Fibroblast of gingiva (primary cell): ENCODE measurements around the gene UTS2B.
A peak's percentile ranks its signal among the peaks of the same experiment; 100 is the strongest.

Experiments used
- DNase-seq: peaks from one replicate; pipeline ENCODE4 v3.0.0-alpha.2; 2011; ENCODE audit warnings: low read depth

Gene UTS2B

DNA sequence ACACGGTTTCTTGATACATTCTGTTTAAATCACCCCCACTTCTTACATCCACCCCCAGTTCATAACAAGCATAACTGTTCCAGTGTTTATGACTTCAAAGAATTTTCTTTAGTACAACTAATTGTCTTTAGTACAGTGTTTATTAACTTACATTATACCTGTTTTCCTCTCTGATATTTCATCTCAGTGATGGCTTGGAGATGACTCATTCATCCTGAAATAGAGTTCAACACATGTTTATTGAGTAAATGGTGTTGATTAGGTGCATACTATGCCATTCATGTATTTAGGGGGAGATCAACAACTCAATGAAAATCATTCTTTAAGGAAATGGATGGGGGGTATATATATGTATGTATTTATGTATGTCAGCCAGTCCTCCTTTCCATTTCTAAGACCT is 21.7 kb upstream of the UTS2B start:
- DNase-seq: no peak

DNA sequence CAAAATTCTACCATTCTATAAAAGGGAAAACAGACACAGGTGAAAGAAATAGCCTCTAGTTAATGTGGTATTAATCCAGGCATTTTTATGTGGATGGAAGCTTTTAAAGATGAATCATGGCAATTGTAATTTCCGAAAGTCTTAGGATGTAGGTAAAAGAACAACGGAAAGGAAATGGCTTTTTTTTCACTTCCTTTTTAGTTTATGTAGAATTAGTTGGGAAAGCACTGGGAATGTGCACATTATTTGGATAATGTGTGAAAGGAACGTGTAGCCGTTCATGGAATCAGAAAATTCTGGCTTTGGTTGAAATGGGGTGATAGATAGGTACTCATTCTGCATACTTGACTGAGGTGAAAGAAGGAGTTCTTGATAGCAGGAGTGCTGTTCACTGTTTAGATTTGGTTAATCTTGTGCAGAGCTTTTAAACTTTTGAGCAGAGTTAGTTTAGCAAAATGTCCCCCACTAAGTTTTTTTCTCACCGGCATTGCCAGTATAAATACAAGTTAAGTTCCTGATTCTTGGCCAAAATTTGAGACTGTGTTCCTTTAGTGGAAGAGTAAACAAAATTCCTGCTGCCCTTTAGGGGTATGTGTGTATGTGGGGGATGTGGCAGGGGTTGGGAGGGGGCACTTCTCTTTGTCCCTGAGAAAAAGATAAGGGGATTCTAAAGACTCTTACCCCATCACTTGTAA is 20.2 kb upstream of the UTS2B start:
- peak; percentile 31 for DNase-seq

DNA sequence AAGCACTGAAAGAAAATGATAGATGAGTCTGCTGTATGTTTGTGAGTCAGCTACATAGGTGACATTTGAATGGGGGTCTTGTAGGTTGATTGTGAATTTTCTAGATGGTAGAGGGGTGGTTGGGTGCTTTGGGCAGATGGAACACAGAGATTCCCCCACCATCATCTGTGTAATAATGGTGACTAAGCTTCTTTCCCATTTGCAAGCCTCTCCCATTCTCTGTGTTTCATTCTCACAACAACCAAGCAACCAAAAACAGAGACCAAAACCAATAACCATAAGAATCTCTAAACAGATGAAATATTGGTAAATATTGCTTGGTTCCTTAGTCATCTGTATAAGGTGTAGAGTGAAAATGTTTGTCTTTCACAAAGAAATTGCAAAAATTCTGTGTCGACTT is 17.8 kb upstream of the UTS2B start:
- DNase-seq: no peak

DNA sequence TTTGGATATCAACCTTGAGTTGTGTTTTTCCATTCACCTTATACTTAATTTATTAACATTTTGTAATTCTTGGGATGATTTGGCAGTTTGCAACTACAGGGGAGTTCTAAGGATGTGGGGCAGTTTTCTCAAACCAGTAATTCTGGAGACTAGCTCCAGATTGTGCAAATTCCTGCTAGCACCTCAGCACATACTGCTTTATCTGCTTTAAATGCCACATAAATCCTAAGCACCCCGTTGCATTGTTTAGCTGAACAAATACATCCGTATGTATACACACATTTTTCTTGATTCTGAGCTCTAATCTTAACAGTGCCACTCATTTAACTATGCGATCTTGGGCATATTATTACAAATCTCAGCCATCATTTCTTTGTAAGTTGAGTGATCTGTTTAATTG is 16.9 kb upstream of the UTS2B start:
- no peak for DNase-seq

DNA sequence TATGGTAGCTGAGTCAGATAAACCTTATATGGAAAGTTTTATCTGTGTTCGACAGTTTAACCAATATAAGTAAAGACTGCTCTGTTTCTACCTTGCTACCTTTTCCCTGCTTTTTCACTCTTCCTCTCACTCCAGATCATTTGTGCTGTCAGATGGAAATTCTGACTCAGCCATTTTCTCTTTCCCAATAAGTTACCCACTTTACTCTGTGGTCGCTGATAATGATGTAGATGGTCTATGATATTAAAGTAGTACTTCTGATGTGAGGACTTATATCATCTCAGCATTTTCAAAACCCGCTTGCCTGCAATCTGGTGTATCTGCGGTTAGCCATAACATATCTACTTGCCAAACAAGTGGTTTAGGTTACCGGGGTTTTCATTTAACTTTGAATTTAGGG is 15.0 kb upstream of the UTS2B start:
- DNase-seq: peak; percentile 10

DNA sequence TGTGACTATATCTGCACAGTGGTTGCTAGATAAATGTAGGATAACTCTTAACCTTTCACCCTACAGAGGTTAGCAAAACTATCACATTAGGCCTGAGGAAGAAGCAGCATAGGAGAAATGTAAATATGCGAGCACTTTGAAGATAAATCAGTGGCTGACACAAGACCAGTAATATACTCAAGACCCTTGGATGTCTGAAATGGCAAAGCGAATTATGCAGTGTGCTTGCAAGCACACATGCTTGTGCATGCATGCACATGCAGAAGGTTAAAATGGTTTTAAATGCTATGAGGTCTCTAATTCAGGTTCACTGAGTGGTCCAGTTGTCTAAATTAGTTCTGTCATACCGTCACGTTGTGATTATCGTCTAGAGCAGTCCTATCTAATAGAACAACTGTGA is 13.6 kb upstream of the UTS2B start:
- DNase-seq: no peak

DNA sequence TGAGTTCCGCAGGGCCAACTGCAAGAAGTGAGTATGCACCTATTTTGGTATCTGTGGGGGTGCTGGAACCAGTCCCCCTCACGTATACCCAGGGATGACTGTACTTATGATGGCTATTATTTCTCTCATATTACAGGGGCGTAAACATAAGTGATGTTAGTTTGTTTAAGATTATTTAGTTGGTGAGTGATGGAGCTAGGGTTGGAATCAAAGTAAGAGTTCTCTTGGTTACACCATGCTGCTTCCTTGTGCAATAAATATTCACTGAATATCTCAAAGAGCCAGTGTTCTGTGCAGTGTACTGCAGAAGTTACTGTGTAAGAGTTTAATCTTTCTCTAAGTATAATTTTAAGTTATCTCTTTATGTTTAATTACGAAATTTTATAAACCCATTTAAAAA is 12.8 kb upstream of the UTS2B start:
- DNase-seq: no peak

DNA sequence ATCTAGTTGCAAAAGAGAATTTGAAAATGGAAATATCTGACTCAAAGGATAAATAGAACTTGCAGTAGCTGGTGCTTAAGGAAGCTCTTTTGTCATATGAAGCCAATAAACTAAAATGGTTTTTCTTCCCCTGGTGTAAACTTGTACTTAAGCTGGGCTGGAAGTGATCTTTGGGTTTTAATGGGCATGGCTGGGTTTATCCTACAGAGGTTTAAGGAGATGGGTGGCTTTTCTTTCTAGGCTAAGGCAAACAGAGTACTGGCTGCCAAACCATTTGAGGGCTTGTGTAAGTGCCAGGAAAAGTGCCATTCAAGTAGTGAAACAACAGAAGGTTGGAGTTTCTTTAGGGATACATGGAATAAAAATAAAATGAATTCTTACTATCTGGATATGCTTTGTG is 12.1 kb upstream of the UTS2B start:
- DNase-seq: no peak

DNA sequence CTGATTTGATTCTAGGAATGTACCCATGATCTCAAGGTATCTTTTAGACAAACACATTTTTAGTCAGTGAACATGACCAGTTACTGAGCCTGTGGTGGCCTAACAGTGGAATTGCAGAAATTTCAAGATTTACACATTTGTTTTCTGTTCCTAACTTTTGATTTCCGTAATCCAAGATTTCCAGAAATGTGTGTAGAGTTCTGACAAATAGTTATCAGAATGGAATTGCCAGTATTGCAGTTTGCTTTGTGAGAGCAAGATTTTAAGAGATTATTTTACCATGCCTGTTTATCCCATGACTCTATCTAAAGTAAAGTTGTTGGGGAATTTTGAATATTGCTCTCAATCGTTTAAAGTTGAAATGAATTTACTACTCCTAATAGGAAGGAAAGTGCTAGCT is 11.7 kb upstream of the UTS2B start:
- no peak for DNase-seq

DNA sequence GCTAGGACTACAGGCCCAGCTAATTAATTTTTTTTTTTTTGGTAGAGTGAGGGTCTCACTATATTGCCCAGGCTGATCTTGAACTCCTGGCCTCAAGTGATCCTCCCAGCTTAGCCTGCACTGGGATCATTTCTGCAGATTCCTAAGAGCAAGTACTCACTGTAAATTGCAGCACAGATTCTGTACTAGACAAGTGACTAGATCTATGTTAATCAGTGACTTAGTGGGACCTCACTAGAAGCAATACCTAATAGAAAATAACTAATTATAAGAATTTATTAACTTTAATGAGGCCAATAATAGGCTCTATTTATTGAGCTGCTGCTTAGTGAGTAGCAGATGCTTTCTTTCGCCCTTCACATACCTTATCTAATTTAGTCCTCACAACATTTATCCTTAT is 10.6 kb upstream of the UTS2B start:
- no peak for DNase-seq

DNA sequence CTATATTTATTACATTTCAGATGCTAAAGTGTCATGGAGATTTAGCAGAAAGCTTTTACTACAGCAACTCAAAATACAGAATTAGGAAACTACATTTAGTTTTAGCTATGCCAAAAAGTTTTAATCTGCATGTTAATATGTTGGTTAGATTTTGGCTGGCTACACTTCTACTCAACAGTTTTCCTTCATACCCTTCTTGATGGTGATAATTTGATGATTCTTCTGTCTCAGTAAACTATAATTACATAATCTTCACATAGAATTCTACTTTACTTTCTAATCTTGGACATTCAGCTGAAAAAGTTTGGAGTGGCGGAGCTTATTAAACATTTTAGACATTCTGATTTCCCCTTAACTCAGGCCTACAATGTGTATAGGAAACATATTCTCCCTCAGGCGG is 10.0 kb upstream of the UTS2B start:
- no peak for DNase-seq

DNA sequence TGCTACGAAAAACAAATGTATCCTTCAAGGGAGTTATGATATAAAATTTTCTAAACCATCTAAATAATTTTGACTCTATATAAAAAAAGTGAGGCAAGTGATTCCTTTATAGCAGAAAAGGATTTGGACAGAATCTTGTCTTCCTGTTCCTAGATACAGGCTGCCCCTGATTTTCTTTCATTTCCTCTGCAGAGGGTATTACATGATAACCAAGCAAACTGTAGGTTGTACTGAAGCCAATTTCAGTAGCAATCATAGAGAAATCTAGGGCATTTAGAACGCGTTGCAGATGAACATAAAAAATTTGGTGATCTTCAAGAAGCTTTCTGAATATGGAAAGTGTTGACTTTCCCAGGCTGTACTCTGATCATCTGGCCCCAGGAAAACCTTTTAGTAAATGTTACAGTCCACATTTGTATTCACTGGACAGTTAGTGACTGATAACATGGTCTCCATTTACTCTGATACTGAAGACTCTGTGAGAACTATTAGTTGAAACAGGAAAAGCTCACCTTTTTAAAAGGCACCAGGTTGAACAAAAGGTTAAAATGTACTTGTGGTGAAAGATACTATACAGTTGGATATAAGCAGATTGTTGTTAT is 9.1 kb upstream of the UTS2B start:
- no peak for DNase-seq

DNA sequence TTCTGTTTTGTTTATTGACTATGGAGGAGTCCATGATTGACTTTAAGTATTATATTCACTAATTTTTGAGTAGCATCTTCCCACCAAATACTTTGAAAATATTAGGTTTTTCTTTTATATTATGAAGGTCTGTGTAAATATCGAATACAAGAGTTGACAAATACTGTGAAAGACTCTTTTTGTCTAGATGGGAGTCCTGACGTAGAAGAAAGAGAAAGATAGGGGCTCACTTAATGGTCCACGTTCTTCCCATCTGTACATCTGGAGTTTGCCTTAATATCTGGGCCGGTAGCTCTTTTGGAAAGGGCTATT is 7.8 kb upstream of the UTS2B start:
- DNase-seq: no peak

DNA sequence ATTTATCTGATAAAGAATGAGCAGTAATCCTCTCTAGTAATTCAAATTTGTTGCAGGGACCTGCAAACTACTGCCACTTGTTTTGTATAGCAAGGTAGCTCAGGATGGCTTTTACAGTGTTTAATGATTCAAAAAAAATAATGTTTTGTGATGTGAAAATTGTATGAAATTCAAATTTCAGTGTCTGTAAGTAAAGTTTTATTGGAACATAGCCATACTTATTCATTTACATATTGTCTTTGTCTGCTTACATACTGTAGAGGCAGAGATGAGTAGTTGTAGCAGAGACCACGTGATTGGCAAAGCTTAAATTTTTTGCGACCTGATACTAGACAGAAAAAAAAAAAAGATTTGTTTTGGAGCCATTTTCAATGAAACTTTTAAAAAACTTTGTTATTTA is 6.5 kb upstream of the UTS2B start:
- no peak for DNase-seq

DNA sequence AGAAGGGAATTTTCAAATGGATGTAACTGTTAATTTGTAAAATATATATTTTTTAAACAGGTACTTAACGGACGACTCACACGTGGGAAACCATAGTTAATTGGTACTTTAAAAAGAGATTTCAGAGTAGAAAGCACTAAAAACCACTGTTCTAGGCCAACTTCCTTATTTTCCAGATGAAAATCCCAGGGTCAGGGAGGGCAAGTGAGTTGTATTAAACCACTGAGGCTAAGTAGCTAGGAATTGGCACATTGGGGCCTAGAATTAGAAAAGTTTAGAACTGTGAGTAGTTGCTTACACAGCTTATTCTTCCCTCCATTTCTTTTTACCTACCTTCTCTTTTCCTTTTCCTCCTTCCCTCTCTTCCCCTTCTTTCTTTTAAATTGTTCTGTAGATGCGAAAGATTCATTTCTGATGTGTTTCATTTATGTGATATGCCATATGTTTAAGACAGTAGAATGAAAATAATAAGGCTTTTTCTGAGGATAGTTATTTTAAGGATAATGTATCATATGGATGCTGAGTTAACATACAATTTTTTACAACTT is 4.1 kb upstream of the UTS2B start:
- no peak for DNase-seq

DNA sequence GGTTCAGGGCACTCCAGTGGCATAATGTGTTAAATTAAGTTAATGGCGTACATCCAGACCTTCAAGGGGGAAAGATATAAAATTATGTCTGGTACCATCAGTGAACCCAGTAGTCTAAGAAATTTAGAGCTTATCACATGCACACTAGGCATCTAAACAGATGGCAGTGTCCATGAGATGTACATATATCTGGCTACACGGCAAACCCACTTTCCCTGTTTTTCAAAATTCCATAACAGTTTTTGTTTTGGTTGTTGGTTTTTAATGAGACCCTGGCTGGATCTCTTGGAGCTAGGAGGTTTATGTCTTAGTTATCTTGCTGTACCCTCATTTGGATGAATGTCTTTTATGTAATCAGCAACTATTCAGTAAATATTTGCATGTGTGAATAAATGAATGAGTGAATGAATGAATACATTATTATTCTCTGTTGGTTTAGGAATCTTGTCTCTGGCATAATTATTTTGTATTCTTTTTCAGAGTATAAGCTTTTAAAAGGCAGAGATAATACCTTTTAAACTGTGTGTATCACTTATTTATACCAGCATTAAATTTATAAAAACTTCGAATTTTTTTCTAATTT is 3.1 kb upstream of the UTS2B start:
- DNase-seq: no peak

DNA sequence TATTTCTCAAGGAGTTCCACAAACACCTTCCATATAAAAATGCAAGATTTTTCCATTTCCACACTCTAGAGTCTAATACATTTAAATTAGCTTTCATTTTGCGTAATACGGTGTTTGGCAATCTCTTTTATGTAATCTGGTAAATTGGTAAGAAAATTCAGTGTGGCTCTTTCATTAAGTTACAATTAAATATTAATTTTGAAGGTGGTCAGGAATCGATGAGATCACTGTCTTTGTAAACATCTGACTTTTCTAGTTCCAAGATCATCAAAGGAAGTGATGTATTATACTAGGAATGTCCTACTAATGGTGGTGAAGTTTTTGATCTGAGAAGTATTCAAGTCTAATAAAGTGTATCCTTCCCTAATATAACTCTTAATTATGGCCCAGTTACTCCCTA is 1.1 kb upstream of the UTS2B start:
- no peak for DNase-seq

DNA sequence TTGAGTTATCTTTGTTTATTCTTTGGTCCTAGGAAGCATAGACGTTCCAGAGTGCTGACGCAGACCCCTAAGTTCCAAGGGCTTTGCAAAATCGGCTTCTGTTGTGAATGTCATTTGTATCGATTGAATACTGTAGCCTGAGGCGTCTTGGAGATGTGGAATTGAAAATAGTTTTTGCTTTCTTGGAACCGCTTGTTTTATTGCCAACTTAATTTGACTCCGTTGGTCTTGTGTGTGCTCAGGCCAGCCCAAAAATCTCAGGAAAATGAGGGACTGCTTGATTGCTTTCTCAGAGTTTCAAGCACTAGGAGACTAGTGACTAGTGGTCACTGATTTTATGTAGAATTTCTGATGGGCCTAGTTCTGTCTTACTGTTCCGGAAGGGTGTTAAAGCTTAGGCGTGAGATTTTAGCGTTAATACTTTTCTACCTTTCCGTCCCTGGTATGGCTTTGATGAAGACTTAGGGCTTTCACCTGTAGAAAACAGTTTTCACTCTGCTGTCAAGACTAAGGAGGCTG is 263 bp upstream of the UTS2B start:
- peak; percentile 76 for DNase-seq

DNA sequence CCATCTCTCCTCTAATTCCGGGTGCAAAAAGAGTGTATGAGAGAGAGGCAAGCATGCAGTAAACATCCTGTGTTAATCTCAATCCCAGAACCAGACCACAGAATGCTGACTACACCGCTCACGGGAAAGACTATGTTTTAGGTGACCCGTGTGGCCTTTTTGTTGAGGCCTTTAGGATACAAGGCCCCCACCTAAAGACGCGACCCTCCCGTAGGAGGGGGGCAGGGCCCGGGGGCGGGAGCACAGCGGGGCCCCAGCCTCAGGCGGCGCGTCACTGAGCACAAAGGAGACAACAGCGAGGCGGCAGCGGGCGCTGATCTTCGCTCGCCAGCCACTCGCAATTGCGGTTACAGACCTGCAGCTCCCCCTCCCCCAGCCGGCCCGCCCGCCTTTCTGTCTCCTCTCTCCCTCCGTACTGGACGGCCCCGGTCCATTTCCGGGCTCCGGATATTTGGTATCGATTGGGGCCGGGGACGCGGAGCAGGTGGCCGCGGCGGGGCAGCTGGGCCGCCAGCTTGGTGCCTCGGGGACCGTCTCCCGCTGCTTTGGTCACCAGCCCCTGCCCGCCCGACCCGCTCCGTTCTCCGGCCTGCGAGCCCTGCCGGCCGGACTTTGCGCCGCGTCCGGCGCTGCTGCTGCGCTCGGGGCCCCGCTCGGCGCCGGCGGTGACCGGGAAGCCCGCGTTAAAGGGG is 1.2 kb downstream of the UTS2B start, which contains the start of gene CCDC50:
CCDC50 (plus strand) TSS at position 433 of the 692 bp plus-strand sequence. CDS start 281 bp downstream, outside the sequence.
- peak; percentile 76 for DNase-seq

DNA sequence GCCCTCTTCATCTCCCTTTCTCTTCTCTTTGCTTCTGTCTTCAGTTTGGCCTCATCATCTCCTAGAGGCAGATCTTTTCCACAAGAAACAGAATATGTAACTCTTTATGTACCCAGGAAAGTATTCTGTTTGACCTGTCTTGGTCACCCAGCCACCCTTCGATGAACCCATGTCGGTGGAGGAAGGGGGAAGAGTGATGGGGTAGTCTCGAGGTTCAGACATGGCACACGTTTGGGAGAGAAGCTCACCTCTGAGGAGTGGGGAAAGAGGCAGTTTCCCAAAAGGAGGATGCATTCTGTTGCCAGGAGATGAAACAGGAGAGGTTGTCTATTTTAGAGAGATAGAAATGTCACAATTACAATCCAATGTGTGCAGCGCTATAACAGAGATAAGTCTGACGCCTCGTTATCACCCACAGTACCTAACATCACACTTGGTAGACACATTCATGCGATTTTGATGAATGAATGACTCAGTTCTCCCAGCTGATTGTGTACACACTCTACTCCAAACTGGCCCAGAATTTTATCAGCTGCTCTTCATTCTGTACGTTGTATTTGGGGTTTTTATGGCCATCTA is 1.9 kb downstream of the UTS2B start:
- DNase-seq: no peak

DNA sequence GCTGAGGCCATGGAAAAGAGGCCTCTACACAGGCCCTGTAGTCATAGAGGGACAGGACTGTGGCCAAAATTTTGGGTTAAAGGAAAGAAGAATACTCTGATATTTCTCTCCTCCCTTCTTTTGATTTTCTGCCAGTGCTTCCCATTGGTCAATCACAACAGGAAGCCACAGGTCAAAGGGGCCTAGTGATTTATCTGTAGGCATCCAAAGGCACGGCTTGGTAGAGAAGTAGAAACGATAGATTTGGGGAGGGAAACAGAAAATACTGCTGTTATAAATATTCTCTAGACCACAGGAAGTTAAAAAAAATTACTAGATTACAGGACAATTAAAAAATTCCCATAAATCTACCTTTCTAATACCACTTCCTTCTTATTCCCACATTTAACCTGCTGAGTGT is 2.8 kb downstream of the UTS2B start:
- DNase-seq: no peak

DNA sequence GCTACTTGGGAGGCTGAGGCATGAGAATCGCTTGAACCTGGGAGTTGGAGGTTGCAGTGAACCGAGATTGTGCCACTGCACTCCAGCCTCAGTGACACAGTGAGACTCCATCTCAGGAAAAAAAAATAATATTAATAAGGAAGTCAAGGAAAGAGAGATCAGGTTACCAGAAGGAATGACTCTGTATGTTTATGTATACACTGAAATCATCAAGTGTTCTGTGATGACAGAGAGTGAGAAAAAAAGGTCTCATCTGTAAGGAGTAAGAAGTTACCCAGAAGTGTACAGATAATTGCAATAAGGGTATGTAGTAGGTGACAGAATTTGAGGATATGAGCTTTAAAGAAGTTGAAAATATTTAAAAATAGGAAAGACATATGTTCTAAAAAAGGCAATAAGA is 5.4 kb downstream of the UTS2B start:
- DNase-seq: no peak
